Measurements from ENCODE around the gene EIF2B5. TPM values are rescaled to one million over a fixed set of nuclear protein-coding genes. Genes with fewer than 3 reads are reported as not detected.
A peak's percentile ranks its signal among the peaks of the same experiment; 100 is the strongest.

The EIF2B5 gene
- total and polyA plus RNA-seq, 2 of the 13 experiments (the other 11 are each of a cell fraction or from before 2014, with no cell fraction given): 38.4 to 60.2 TPM

DNA sequence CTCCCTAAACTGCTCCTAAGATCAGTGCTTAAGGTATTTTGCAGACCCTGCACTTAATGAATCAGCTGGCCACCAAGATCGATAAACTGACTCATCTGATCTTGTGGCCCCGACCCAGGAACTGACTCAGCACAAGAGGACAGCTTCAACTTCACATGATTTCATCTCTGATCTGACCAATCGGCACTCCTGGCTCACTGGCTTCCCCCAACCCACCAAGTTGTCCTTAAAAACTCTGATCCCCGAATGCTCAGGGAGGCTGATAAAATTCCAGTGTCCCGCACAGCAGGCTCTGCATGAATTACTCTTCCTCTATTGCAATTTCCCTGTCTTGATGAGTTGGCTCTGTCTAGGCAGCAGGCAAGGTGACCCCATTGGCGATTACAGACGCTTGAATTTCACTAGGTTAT lies 24.8 kb upstream of the EIF2B5 start:
- DNase-seq (ENCODE audit: low spot score): peak; percentile 50
- H3K4me2 ChIP-seq (ENCODE audit: low read depth, low read length): peak overlapping the region; percentile 60; the same call in 1 of the 2 replicates
- no peaks in the 10 kb centered on the region for H3K79me2 ChIP-seq (ENCODE audit: insufficient read depth, low read length)
- no peaks in the 10 kb centered on the region for H3K36me3 ChIP-seq (replicated peaks in 1 of 2; ENCODE audit: control insufficient read depth in 1 of 2, insufficient read depth in 2 of 2, low read length in 2 of 2)
- in situ Hi-C loops (cut with HindIII; ENCODE audit: extremely low pct_ligation_motif_present, low pct_unique_long_range_greater_than_20kb) (no loop called here), intact Hi-C loops (cut with micrococcal nuclease; ENCODE audit: unreplicated experiment) (no loop called here)
- no peak for FAIRE-seq
- H4K20me1 ChIP-seq (ENCODE audit: insufficient read depth, low read length): no peaks in the 10 kb centered on the region
- peak; percentile 66 for ATAC-seq
- no peak overlapping the region; a peak in 1 of 6 replicates for H3K4me3 ChIP-seq (replicated peaks in 1 of 3; ENCODE audit: insufficient read depth in 1 of 3, low read depth in 2 of 3, low read length in 3 of 3)
- H2AFZ ChIP-seq (ENCODE audit: low read length): no peak overlapping the region
- WGBS (ENCODE audit: low lambda C conversion rate): 5% methylated on average over 5 of the region's 7 CpGs
- POLR2A ChIA-PET: no interaction called here
- H3K27me3 ChIP-seq (ENCODE audit: control insufficient read depth in 1 of 2, insufficient read depth in 2 of 2, low read length in 2 of 2): peaks cover 0 to 2% of the 10 kb centered on the region in 2 experiments; a peak in 1 of 5 replicates
- H3K4me1 ChIP-seq (ENCODE audit: insufficient read depth, low read length): peaks cover 7% of the 10 kb centered on the region
- no peaks in the 10 kb centered on the region for H3K9me3 ChIP-seq (ENCODE audit: low read length)
- no TSS peak for BruUV-seq (replicated peaks)
- no peak overlapping the region for H3K27ac ChIP-seq (ENCODE audit: extremely low read length, insufficient read depth, low read length)
- CTCF ChIA-PET (ENCODE audit: low intra/inter-chr PET ratio, low total read pairs): no interaction called here
- H3K9ac ChIP-seq (ENCODE audit: insufficient read depth, low read depth, low read length): no peak overlapping the region
- TF ChIP-seq ZNF207 (IDR thresholded peaks at IDR 0.05; ENCODE audit: borderline replicate concordance) (no peak), HNF4A (CRISPR knock-in tag; IDR thresholded peaks at IDR 0.05) (0 out of 2 replicates have a peak, but pooled peaks have one; percentile 12), POGZ (CRISPR knock-in tag; IDR thresholded peaks at IDR 0.05) (peak; percentile 31; the same call in 1 of the 2 replicates), FOSL2 (CRISPR knock-in tag; IDR thresholded peaks at IDR 0.05) (peak; percentile 98), SOX6 (IDR thresholded peaks at IDR 0.05) (no peak), SOX6 (CRISPR knock-in tag; IDR thresholded peaks at IDR 0.05) (0 out of 2 replicates have a peak, but pooled peaks have one; percentile 8), FOSL1 (CRISPR knock-in tag; IDR thresholded peaks at IDR 0.05; ENCODE audit: borderline replicate concordance) (peak; percentile 64), NFE2L2 (IDR thresholded peaks at IDR 0.05; ENCODE audit: low read length) (peak; percentile 10; the same call in 1 of the 2 replicates), SAP130 (CRISPR knock-in tag; IDR thresholded peaks at IDR 0.05; ENCODE audit: low read depth) (peak; percentile 70), KAT2B (IDR thresholded peaks at IDR 0.05; ENCODE audit: borderline replicate concordance, low read depth, low read length) (peak; percentile 59; the same call in 1 of the 2 replicates), GATAD2A (CRISPR knock-in tag; IDR thresholded peaks at IDR 0.05) (peak; percentile 48; the same call in 1 of the 2 replicates), JUND (CRISPR knock-in tag; IDR thresholded peaks at IDR 0.05) (peak; percentile 84), MIXL1 (CRISPR knock-in tag; IDR thresholded peaks at IDR 0.05) (peak; percentile 89), GABPA (IDR thresholded peaks at IDR 0.05; ENCODE audit: low read depth, low read length) (no peak), GABPA (CRISPR knock-in tag; IDR thresholded peaks at IDR 0.05; ENCODE audit: low read depth) (0 out of 2 replicates have a peak, but pooled peaks have one; percentile 12), REXO4 (CRISPR knock-in tag; IDR thresholded peaks at IDR 0.05; ENCODE audit: borderline replicate concordance) (no peak), MAFF (IDR thresholded peaks at IDR 0.05; ENCODE audit: low read depth, low read length) (peak; percentile 93), MAFG (CRISPR knock-in tag; IDR thresholded peaks at IDR 0.05) (peak; percentile 97)
- TF ChIP-seq, protein P1, sequence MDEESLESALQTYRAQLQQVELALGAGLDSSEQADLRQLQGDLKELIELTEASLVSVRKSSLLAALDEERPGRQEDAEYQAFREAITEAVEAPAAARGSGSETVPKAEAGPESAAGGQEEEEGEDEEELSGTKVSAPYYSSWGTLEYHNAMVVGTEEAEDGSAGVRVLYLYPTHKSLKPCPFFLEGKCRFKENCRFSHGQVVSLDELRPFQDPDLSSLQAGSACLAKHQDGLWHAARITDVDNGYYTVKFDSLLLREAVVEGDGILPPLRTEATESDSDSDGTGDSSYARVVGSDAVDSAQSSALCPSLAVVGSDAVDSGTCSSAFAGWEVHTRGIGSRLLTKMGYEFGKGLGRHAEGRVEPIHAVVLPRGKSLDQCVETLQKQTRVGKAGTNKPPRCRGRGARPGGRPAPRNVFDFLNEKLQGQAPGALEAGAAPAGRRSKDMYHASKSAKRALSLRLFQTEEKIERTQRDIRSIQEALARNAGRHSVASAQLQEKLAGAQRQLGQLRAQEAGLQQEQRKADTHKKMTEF (CRISPR knock-in tag; IDR thresholded peaks at IDR 0.05): 0 out of 2 replicates have a peak, but pooled peaks have one; percentile 38
- TF ChIP-seq, protein P2, sequence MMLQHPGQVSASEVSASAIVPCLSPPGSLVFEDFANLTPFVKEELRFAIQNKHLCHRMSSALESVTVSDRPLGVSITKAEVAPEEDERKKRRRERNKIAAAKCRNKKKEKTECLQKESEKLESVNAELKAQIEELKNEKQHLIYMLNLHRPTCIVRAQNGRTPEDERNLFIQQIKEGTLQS (CRISPR knock-in tag; IDR thresholded peaks at IDR 0.05): peak; percentile 52; the same call in 1 of the 2 replicates
- TF ChIP-seq, protein P3, sequence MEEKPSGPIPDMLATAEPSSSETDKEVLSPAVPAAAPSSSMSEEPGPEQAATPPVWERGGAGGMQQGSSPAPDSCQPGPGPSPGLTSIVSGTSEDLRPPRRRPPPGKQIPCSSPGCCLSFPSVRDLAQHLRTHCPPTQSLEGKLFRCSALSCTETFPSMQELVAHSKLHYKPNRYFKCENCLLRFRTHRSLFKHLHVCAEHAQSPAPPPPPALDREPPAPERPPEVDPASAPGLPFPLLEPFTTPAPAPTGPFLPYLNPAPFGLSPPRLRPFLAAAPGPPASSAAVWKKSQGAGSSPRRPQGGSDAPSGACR (CRISPR knock-in tag; IDR thresholded peaks at IDR 0.05): no peak
- TF ChIP-seq, protein P4, sequence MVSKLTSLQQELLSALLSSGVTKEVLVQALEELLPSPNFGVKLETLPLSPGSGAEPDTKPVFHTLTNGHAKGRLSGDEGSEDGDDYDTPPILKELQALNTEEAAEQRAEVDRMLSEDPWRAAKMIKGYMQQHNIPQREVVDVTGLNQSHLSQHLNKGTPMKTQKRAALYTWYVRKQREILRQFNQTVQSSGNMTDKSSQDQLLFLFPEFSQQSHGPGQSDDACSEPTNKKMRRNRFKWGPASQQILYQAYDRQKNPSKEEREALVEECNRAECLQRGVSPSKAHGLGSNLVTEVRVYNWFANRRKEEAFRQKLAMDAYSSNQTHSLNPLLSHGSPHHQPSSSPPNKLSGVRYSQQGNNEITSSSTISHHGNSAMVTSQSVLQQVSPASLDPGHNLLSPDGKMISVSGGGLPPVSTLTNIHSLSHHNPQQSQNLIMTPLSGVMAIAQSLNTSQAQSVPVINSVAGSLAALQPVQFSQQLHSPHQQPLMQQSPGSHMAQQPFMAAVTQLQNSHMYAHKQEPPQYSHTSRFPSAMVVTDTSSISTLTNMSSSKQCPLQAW (CRISPR knock-in tag; IDR thresholded peaks at IDR 0.05): peak; percentile 32; the same call in 1 of the 2 replicates
- TF ChIP-seq, protein P5, sequence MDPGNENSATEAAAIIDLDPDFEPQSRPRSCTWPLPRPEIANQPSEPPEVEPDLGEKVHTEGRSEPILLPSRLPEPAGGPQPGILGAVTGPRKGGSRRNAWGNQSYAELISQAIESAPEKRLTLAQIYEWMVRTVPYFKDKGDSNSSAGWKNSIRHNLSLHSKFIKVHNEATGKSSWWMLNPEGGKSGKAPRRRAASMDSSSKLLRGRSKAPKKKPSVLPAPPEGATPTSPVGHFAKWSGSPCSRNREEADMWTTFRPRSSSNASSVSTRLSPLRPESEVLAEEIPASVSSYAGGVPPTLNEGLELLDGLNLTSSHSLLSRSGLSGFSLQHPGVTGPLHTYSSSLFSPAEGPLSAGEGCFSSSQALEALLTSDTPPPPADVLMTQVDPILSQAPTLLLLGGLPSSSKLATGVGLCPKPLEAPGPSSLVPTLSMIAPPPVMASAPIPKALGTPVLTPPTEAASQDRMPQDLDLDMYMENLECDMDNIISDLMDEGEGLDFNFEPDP (CRISPR knock-in tag; conservative IDR thresholded peaks at IDR 0.05): no peak
